ENCODE data around the gene CEL.
"Not testable (repeated sequence)": the region's sequence is repeated elsewhere in the genome, so short reads cannot be mapped to it uniquely, and the experiment has no call there.

The CEL gene

GRCh38 chr9:133065070-133065388 is 3.2 kb downstream of the CEL start:
- no peak for DNase-seq

- DNase-seq = no peak
Observed at GRCh38 chr9:133066181-133066983, 4.6 kb downstream of the CEL start.

- no peak for DNase-seq
Observed at GRCh38 chr9:133067006-133067405, 5.2 kb downstream of the CEL start.

- no peak for DNase-seq
Observed at GRCh38 chr9:133067813-133068212, 6.0 kb downstream of the CEL start.

- not testable (repeated sequence) for DNase-seq
Observed at GRCh38 chr9:133068431-133068830, 6.7 kb downstream of the CEL start.

- DNase-seq = not testable (repeated sequence)
Observed at GRCh38 chr9:133070500-133070961, 8.8 kb downstream of the CEL start.

GRCh38 chr9:133070985-133071384 is 9.2 kb downstream of the CEL start:
- DNase-seq = not testable (repeated sequence)

- no peak for DNase-seq
Observed at GRCh38 chr9:133071484-133072150, 9.8 kb downstream of the CEL start.

- not testable (repeated sequence) for DNase-seq
Observed at GRCh38 chr9:133072210-133072609, 10.4 kb downstream of the CEL start.

- DNase-seq = no peak
Observed at GRCh38 chr9:133073086-133074014, 11.6 kb downstream of the CEL start.

GRCh38 chr9:133074111-133074651 is 12.4 kb downstream of the CEL start:
- DNase-seq = peak; percentile 54

GRCh38 chr9:133075925-133076630 is 14.3 kb downstream of the CEL start:
- peak; percentile 88 for DNase-seq

- no peak for DNase-seq
Observed at GRCh38 chr9:133076691-133077090, 14.9 kb downstream of the CEL start.

- no peak for DNase-seq
Observed at GRCh38 chr9:133078486-133078885, 16.7 kb downstream of the CEL start.

GRCh38 chr9:133080161-133080560 is 18.4 kb downstream of the CEL start:
- DNase-seq = no peak

GRCh38 chr9:133080786-133081779 is 19.3 kb downstream of the CEL start:
- DNase-seq = not testable (repeated sequence)

GRCh38 chr9:133081957-133082644 is 20.3 kb downstream of the CEL start:
- DNase-seq = not testable (repeated sequence)

- DNase-seq = not testable (repeated sequence)
Observed at GRCh38 chr9:133083688-133084087, 21.9 kb downstream of the CEL start.

- DNase-seq = not testable (repeated sequence)
Observed at GRCh38 chr9:133086212-133086860, 24.6 kb downstream of the CEL start.

GRCh38 chr9:133086894-133087293 is 25.1 kb downstream of the CEL start:
- DNase-seq = no peak

All from EL (cell line).